Measurements from ENCODE around the gene PRKN.

Gene PRKN

DNA sequence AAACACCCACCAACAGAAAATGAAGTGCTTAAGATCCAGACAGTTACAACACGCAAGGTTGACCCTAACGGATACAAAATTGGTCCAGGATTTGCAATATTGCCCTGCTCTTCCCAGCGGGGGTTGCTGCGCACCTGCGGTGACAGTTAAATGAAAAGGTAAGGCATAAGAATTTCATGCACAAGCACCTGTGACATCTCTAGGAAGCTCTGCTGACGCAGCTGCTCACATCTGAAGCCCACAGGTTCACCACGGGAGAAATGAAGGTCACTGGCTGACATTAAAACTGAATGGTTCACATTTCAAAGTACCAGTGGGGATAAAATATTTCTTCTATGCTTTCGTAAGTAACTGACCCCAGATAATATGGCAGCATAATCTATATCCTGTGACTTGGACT, 764.4 kb downstream of the PRKN start:
- TF ChIP-seq GATA2 (IDR thresholded peaks at IDR 0.05; ENCODE audit: low read depth, low read length) (no peak), GATA3 (IDR thresholded peaks at IDR 0.05; ENCODE audit: low read depth, low read length) (no peak)

DNA sequence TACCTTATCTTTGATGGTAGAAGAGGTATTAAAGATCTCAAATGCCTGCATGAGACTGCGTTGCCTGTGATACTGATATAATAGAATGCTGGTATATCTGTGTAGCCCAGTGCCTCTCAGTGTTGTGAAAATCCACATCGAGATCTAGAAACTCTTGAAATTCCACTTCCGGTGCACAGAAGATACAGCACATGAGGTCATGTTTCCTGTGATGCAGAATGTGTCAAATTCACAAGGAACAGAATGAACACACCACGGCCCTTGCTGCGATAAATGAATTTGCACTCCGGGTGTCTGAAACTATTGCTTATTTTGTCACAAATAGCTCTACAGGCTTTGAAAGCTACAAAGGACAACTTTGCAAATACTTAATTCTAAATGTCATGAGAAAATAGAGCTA, 765.8 kb downstream of the PRKN start:
- TF ChIP-seq GATA3 (IDR thresholded peaks at IDR 0.05; ENCODE audit: low read depth, low read length): no peak
- no peak for TF ChIP-seq GATA2 (IDR thresholded peaks at IDR 0.05; ENCODE audit: low read depth, low read length)

DNA sequence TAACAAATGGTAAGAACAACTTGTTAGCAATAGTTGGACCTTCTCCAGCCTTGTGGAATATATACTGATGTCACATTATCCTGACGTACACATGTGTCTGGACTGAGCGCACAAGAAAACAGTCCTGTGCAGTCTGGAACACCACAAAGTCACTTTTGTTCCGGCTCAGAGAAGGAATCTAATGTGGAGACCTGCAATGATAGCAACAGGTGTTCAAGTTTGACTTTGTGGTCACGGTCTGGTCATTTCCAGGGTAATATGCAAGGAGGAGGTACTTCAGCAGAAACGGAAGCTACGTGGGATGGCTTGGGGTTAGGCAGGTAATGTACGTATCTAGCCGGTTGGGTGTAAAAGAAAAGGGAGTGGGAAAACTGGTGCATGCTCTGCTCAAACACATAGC, 766.5 kb downstream of the PRKN start:
- TF ChIP-seq GATA3 (IDR thresholded peaks at IDR 0.05; ENCODE audit: low read depth, low read length) (no peak), GATA2 (IDR thresholded peaks at IDR 0.05; ENCODE audit: low read depth, low read length) (no peak)

DNA sequence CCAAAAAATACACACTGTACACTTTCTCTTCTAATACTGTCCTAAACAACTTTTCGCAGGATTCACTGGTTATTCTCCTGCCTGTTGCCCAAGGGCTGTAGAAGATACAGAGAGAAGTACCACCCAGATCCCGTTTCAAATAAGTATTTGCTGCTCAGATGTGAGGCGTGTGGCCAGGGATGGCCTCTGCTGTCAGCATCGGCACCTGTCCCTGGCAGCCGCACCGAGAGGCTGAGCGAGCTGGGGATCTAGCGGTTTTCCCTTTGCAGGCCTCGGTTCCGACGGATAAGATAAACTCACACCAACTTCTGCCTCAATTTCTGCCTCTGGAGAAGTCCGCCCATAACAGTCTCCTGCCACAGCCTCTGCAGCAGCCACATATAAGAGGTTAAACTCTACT, 768.5 kb downstream of the PRKN start:
- TF ChIP-seq GATA3 (IDR thresholded peaks at IDR 0.05; ENCODE audit: low read depth, low read length) (no peak), GATA2 (IDR thresholded peaks at IDR 0.05; ENCODE audit: low read depth, low read length) (no peak)

- TF ChIP-seq GATA3 (IDR thresholded peaks at IDR 0.05; ENCODE audit: low read depth, low read length) (no peak), GATA2 (IDR thresholded peaks at IDR 0.05; ENCODE audit: low read depth, low read length) (no peak)
Observed at GRCh38 chr6:161956082-161956481, 771.5 kb downstream of the PRKN start.

- TF ChIP-seq GATA3 (IDR thresholded peaks at IDR 0.05; ENCODE audit: low read depth, low read length) (no peak), GATA2 (IDR thresholded peaks at IDR 0.05; ENCODE audit: low read depth, low read length) (no peak)
Observed at GRCh38 chr6:161954699-161955276, 772.8 kb downstream of the PRKN start.

DNA sequence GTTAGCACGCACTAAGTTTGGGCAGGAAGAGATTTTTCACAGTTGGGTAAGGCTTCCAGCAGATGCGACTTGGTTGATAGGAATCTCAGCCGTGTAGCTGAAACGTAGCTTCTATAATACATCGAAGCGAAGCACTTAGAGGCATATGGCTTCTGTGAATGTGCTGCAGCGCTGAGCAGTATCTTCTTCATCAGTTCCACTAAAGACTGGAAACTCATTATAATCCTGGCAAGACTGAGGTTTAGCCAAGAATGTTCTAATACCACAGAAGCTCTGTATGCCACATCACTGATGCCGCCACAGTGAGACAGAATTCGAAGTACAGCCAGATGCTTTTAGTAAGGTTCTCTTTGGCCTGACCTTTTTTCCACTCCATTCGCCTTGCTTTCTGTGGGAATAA, 773.5 kb downstream of the PRKN start:
- peak; percentile 70; the same call in 1 of the 2 replicates for TF ChIP-seq GATA3 (IDR thresholded peaks at IDR 0.05; ENCODE audit: low read depth, low read length)
- TF ChIP-seq GATA2 (IDR thresholded peaks at IDR 0.05; ENCODE audit: low read depth, low read length): peak; percentile 78

- TF ChIP-seq GATA3 (IDR thresholded peaks at IDR 0.05; ENCODE audit: low read depth, low read length): no peak
- TF ChIP-seq GATA2 (IDR thresholded peaks at IDR 0.05; ENCODE audit: low read depth, low read length): no peak
Observed at GRCh38 chr6:161951126-161951525, 776.4 kb downstream of the PRKN start.

DNA sequence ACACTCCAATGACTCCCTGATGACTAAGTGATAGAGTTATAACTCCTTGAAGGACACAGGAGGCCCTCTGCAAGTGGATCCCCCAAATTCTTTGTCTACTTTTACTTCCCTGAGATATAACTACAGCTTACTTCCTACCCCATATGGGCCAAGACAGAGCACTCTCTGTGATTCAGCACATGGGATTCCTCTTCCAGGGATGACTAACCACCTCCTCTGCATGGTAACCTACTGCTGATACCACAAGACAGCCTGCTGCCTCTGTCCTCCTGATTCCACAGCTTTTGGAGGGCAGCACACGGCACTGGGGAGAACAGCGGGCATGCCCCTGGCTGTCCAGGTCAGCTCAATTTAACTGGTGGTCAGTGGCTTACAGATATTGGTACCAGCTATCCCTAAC, 778.0 kb downstream of the PRKN start:
- TF ChIP-seq GATA3 (IDR thresholded peaks at IDR 0.05; ENCODE audit: low read depth, low read length): no peak
- no peak for TF ChIP-seq GATA2 (IDR thresholded peaks at IDR 0.05; ENCODE audit: low read depth, low read length)

- TF ChIP-seq GATA2 (IDR thresholded peaks at IDR 0.05; ENCODE audit: low read depth, low read length) (no peak), GATA3 (IDR thresholded peaks at IDR 0.05; ENCODE audit: low read depth, low read length) (no peak)
Observed at GRCh38 chr6:161948462-161948861, 779.1 kb downstream of the PRKN start.

- TF ChIP-seq GATA3 (IDR thresholded peaks at IDR 0.05; ENCODE audit: low read depth, low read length): no peak
- TF ChIP-seq GATA2 (IDR thresholded peaks at IDR 0.05; ENCODE audit: low read depth, low read length): no peak
Observed at GRCh38 chr6:161947371-161947770, 780.2 kb downstream of the PRKN start.

DNA sequence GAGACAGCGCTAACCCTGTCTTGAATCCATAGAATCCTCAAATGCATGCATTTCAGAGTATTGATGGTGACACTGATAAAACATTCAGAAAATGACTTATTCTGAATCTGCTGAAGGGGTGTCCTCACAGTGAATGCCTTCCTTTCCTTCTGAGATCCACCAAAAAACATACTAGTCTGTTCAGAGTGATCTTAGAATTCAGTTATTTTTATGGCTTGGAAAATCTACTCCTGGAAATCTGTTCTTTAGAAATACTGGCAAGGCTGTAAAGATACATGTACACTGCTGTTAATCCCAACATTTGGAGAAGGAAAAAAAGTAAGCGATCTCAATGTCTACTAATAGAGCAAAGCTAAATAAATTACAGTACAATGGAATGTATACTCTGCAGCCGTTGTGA, 781.1 kb downstream of the PRKN start:
- TF ChIP-seq GATA3 (IDR thresholded peaks at IDR 0.05; ENCODE audit: low read depth, low read length): no peak
- no peak for TF ChIP-seq GATA2 (IDR thresholded peaks at IDR 0.05; ENCODE audit: low read depth, low read length)

DNA sequence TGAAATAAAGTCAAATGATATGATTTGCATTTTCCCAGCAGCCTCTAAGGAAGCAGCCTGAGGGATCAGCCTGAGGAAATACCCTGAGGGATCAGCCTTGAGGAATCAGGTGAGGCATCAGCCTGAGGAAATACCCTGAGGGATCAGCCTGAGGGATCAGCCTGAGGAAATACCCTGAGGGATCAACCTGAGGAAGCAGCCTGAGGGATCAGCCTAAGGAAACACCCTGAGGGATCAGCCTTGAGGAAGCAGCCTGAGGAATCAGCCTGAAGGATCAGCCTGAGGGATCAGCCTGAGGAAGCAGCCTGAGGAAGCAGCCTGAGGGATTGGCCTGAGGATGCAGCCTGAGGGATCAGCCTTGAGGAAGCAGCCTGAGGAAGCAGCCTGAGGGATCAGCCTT, 784.0 kb downstream of the PRKN start:
- TF ChIP-seq GATA2 (IDR thresholded peaks at IDR 0.05; ENCODE audit: low read depth, low read length) (no peak), GATA3 (IDR thresholded peaks at IDR 0.05; ENCODE audit: low read depth, low read length) (no peak)

- no peak for TF ChIP-seq GATA3 (IDR thresholded peaks at IDR 0.05; ENCODE audit: low read depth, low read length)
- TF ChIP-seq GATA2 (IDR thresholded peaks at IDR 0.05; ENCODE audit: low read depth, low read length): no peak
Observed at GRCh38 chr6:161941565-161941964, 786.0 kb downstream of the PRKN start.

DNA sequence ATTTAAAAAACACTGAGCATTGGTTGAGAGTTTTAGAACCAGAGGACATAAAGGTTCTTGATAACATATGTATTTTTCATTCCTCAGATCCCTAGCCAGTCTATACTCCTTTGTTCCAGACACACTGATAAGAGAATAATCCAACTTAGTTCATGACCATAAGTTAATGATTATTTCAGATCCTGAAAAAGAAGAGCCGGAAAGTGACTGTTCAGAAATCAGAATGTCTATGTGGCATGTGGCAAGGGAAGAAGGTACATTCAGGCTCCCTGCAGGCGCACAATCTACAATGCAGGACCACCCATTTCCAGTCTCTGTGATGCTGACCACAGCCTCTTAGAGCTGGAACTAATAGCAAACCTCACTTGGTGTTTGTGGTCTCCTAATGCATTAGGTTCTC, 787.0 kb downstream of the PRKN start:
- TF ChIP-seq GATA2 (IDR thresholded peaks at IDR 0.05; ENCODE audit: low read depth, low read length) (no peak), GATA3 (IDR thresholded peaks at IDR 0.05; ENCODE audit: low read depth, low read length) (no peak)

- TF ChIP-seq GATA2 (IDR thresholded peaks at IDR 0.05; ENCODE audit: low read depth, low read length) (no peak), GATA3 (IDR thresholded peaks at IDR 0.05; ENCODE audit: low read depth, low read length) (no peak)
Observed at GRCh38 chr6:161926324-161926723, 801.2 kb downstream of the PRKN start.
